Kidney epithelial cell (primary cell): ENCODE data around the gene NFKB2. TPM values are rescaled to one million over a fixed set of nuclear protein-coding genes. Genes with fewer than 3 reads are reported as not detected.

Experiments
- DNase-seq: peaks from one replicate; pipeline ENCODE4 v3.0.0-alpha.2; 2010; ENCODE audit warnings: low read depth
- H3K27me3 ChIP-seq: 2 replicates; pipeline ENCODE4 v1.6.0; 2011; ENCODE audit warnings: low read length; ENCODE audit not compliant: control insufficient read depth, insufficient read depth
- H3K36me3 ChIP-seq: 2 replicates; pipeline ENCODE4 v1.5.1; 2011; ENCODE audit warnings: low read length; ENCODE audit not compliant: control insufficient read depth, insufficient read depth
- H3K4me3 ChIP-seq: 2 replicates; pipeline ENCODE4 v1.5.1; 2011; ENCODE audit warnings: low read depth, mild to moderate bottlenecking, control low read depth, low read length
- CTCF ChIP-seq: IDR thresholded peaks from 2 replicates; pipeline ENCODE4 v1.5.1; 2011; ENCODE audit warnings: mild to moderate bottlenecking, moderate library complexity, low read length, control low read depth, inconsistent platforms; ENCODE audit not compliant: insufficient read depth, poor library complexity, severe bottlenecking
- total RNA-seq: library from RNA; depleted of rRNA; stranded (reverse); fragments of >200 nt; gene quantifications from 2 replicates; pipeline ENCODE4 v1.2.3, GENCODE V29; 2015

The NFKB2 gene
- total RNA-seq, 1 donor from 2014 or later, result 83.6 TPM

GRCh38 chr10:102401342-102401654 is 5.8 kb downstream of the NFKB2 start:
- no peaks in the 10 kb centered on the region for H3K27me3 ChIP-seq
- no peak overlapping the region for H3K4me3 ChIP-seq
- DNase-seq, result no peak
- peaks cover 1% of the 10 kb centered on the region for H3K36me3 ChIP-seq
- TF ChIP-seq CTCF, result no peak

- no peak for DNase-seq
- Histone ChIP-seq H3K27me3 (no peaks in the 10 kb centered on the region), H3K4me3 (no peak overlapping the region), H3K36me3 (peaks cover 1% of the 10 kb centered on the region)
- no peak for TF ChIP-seq CTCF
Measured at GRCh38 chr10:102401735-102402511, 6.4 kb downstream of the NFKB2 start.

- Histone ChIP-seq H3K27me3 (peaks cover under 1% of the 10 kb centered on the region), H3K36me3 (peaks cover 1% of the 10 kb centered on the region), H3K4me3 (no peak overlapping the region)
- DNase-seq, result no peak
- no peak for TF ChIP-seq CTCF
Measured at GRCh38 chr10:102402512-102402896, 7.0 kb downstream of the NFKB2 start.

GRCh38 chr10:102403115-102403514 is 7.6 kb downstream of the NFKB2 start:
- Histone ChIP-seq H3K4me3 (no peak overlapping the region), H3K27me3 (peaks cover 6% of the 10 kb centered on the region), H3K36me3 (peaks cover 1% of the 10 kb centered on the region)
- TF ChIP-seq CTCF, result no peak
- no peak for DNase-seq

- H3K4me3 ChIP-seq, result no peak overlapping the region
- H3K27me3 ChIP-seq, result peaks cover 17% of the 10 kb centered on the region
- no peak for TF ChIP-seq CTCF
- peaks cover 1% of the 10 kb centered on the region for H3K36me3 ChIP-seq
- no peak for DNase-seq
Measured at GRCh38 chr10:102404361-102405107, 9.0 kb downstream of the NFKB2 start.
